HCT116 (cell line): ENCODE results near the gene ZNF165. TPM values are rescaled to one million over a fixed set of nuclear protein-coding genes. Genes with fewer than 3 reads are reported as not detected.

ENCODE experiments used
- ATAC-seq: fragments of 200-7000 bp; cut with Tn5 transposase; 2 replicates; pipeline ENCODE4 v1.9.1; 2020; ENCODE audit warnings: mild to moderate bottlenecking, moderate library complexity
- BruUV-seq: library from RNA; stranded (reverse); fragments of 400-500 nt; replicated peaks from 2 replicates; lab custom pipeline; 2021; lab: Mats Ljungman, UMichigan
- CTCF ChIA-PET: fragments of 300-600 bp; sonication (Branson Sonifier 250); formaldehyde crosslinking; loops from one replicate; lab custom pipeline; 2021; ENCODE audit warnings: antibody characterized with exemption; lab: Charles Lee
- POLR2A ChIA-PET: fragments of 300-600, 350-600 bp; sonication (Branson Sonifier 250); formaldehyde crosslinking; loops from one replicate; lab custom pipeline; 2021; ENCODE audit warnings: antibody characterized with exemption; lab: Charles Lee
- RAD21 ChIA-PET, 2 experiments: fragments of 300-600 bp; sonication (Branson Sonifier 250); formaldehyde crosslinking; loops; one replicate each; lab custom pipeline; 2023; ENCODE audit warnings: low total read pairs in 2 of 2; ENCODE audit not compliant: uncharacterized antibody in 2 of 2, unreplicated experiment in 2 of 2, low non-redundant PET in 1 of 2; lab: Charles Lee
- DNase-seq: peaks from one replicate; pipeline ENCODE4 v3.0.0-alpha.2; 2010; ENCODE audit warnings: low read depth, low spot score
- H2AFZ ChIP-seq: fragments of 200-600 bp; shearing (Covaris generic), sonication (generic); 2 replicates; pipeline ENCODE4 v1.6.1; 2017; ENCODE audit warnings: low read depth, mixed run types, mixed read lengths, antibody characterized with exemption, low read length; ENCODE audit not compliant: poor library complexity, severe bottlenecking
- H3K27ac ChIP-seq: 2 replicates; pipeline ENCODE4 v1.5.1; 2012; ENCODE audit warnings: low read depth, low read length
- H3K27me3 ChIP-seq: fragments of 200-600 bp; sonication (generic); 2 replicates; pipeline ENCODE4 v1.6.1; 2016; ENCODE audit warnings: mixed run types, low read length, mixed read lengths; ENCODE audit not compliant: insufficient read depth
- H3K36me3 ChIP-seq, 2 experiments: fragments of 200-500 bp in 1 of 2; fragments of 200-600 bp in 1 of 2; sonication (Bioruptor generic) in 1 of 2; sonication (generic) in 1 of 2; 2 replicates each; pipeline versions ENCODE4 v1.5.1 to v1.6.1; 2014 to 2016; ENCODE audit warnings: low read length in 2 of 2, inconsistent platforms in 1 of 2, mixed read lengths in 1 of 2, mixed run types in 1 of 2; ENCODE audit not compliant: insufficient read depth in 2 of 2, control insufficient read depth in 1 of 2
- H3K4me1 ChIP-seq, 2 experiments: fragments of 200-600 bp in 1 of 2; sonication (generic) in 1 of 2; 2 replicates each; pipeline versions ENCODE4 v1.5.1 to v1.6.1; 2012 to 2017; ENCODE audit warnings: low read length in 2 of 2, inconsistent platforms in 1 of 2, mild to moderate bottlenecking in 1 of 2, mixed read lengths in 1 of 2, mixed run types in 1 of 2, moderate library complexity in 1 of 2; ENCODE audit not compliant: insufficient read depth in 2 of 2, control insufficient read depth in 1 of 2
- H3K4me2 ChIP-seq: fragments of 200-600 bp; sonication (generic); 2 replicates; pipeline ENCODE4 v1.6.1; 2017; ENCODE audit warnings: mixed run types, low read length, mixed read lengths
- H3K4me3 ChIP-seq, 2 experiments: fragments of 200-600 bp in 1 of 2; sonication (generic) in 1 of 2; replicated peaks in 1 of 2; 2 replicates each; pipeline ENCODE4 v1.5.1; 2011 to 2016; ENCODE audit warnings: low read length in 2 of 2, control low read depth in 1 of 2, low read depth in 1 of 2, mild to moderate bottlenecking in 1 of 2, mixed read lengths in 1 of 2, mixed run types in 1 of 2
- H3K79me2 ChIP-seq: fragments of 200-600 bp; sonication (generic); 2 replicates; pipeline ENCODE4 v1.6.1; 2017; ENCODE audit warnings: mild to moderate bottlenecking, mixed run types, low read length, moderate library complexity, mixed read lengths; ENCODE audit not compliant: insufficient read depth
- H3K9ac ChIP-seq: fragments of 200-600 bp; sonication (generic); 2 replicates; pipeline ENCODE4 v1.6.1; 2016; ENCODE audit warnings: low read length, mixed read lengths
- H3K9me2 ChIP-seq: fragments of 200-600 bp; sonication (generic), shearing (Covaris generic); 2 replicates; pipeline ENCODE4 v1.6.1; 2017; ENCODE audit warnings: mixed run types, mild to moderate bottlenecking, moderate library complexity; ENCODE audit not compliant: insufficient read depth
- H3K9me3 ChIP-seq, 2 experiments: fragments of 200-500 bp in 1 of 2; fragments of 200-600 bp in 1 of 2; sonication (Bioruptor generic) in 1 of 2; sonication (generic) in 1 of 2; 2 replicates each; pipeline ENCODE4 v1.6.1; 2014 to 2017; ENCODE audit warnings: low read length in 2 of 2, mixed read lengths in 2 of 2, inconsistent platforms in 1 of 2, low read depth in 1 of 2, mild to moderate bottlenecking in 1 of 2, mixed run types in 1 of 2, moderate library complexity in 1 of 2; ENCODE audit not compliant: control insufficient read depth in 1 of 2, insufficient read depth in 1 of 2
- H4K20me1 ChIP-seq: fragments of 200-600 bp; sonication (generic), shearing (Covaris generic); 2 replicates; pipeline ENCODE4 v1.6.1; 2017; ENCODE audit warnings: mixed run types, mild to moderate bottlenecking, moderate library complexity; ENCODE audit not compliant: insufficient read depth
- CEBPB ChIP-seq: IDR thresholded peaks from 2 replicates; pipeline ENCODE4 v1.6.1; 2012; ENCODE audit warnings: low read depth
- EGR1 ChIP-seq: IDR thresholded peaks from 2 replicates; pipeline ENCODE4 v1.6.1; 2012; ENCODE audit warnings: low read depth
- EZH2 ChIP-seq: fragments of 200-600 bp; sonication (generic); IDR thresholded peaks from 2 replicates; pipeline ENCODE4 v1.6.1; 2017; ENCODE audit warnings: antibody characterized with exemption, mixed run types
- JUND ChIP-seq: IDR thresholded peaks from 2 replicates; pipeline ENCODE4 v1.6.1; 2012
- POLR2A ChIP-seq: IDR thresholded peaks from 2 replicates; pipeline ENCODE4 v1.7.0; 2011; ENCODE audit warnings: borderline replicate concordance; ENCODE audit not compliant: insufficient read depth, insufficient read length; ENCODE audit errors: extremely low read depth
- POLR2AphosphoS5 ChIP-seq: IDR thresholded peaks from 2 replicates; pipeline ENCODE4 v1.6.1; 2011; ENCODE audit warnings: mild to moderate bottlenecking, low read depth, low read length, moderate library complexity
- RAD21 ChIP-seq: IDR thresholded peaks from 2 replicates; pipeline ENCODE4 v1.6.1; 2012; ENCODE audit warnings: low read depth, mild to moderate bottlenecking
- SIN3A ChIP-seq: IDR thresholded peaks from 2 replicates; pipeline ENCODE4 v1.6.1; 2012; ENCODE audit warnings: low read depth
- SP1 ChIP-seq: IDR thresholded peaks from 2 replicates; pipeline ENCODE4 v1.6.1; 2012; ENCODE audit warnings: low read depth
- YY1 ChIP-seq: IDR thresholded peaks from 2 replicates; pipeline ENCODE4 v1.6.1; 2011; ENCODE audit warnings: low read length, low read depth, moderate library complexity, mild to moderate bottlenecking; ENCODE audit not compliant: insufficient replicate concordance; ENCODE audit errors: extremely low read depth
- intact Hi-C: fragments of 100-400 bp; cut with micrococcal nuclease; formaldehyde crosslinking; loops from 2 replicates; pipeline ENCODE4 v1.10.0; 2022
- total RNA-seq: library from RNA; stranded (reverse); gene quantifications from one replicate; pipeline ENCODE4 v1.2.1, GENCODE V29; 2021; ENCODE audit not compliant: unreplicated experiment
- TF ChIP-seq, protein P1 (sequence below): IDR thresholded peaks from 2 replicates; pipeline ENCODE4 v1.6.1; 2012
- TF ChIP-seq, protein P2 (sequence below): IDR thresholded peaks from 2 replicates; pipeline ENCODE4 v1.6.1; 2012
- TF ChIP-seq, protein P3 (sequence below): IDR thresholded peaks from 2 replicates; pipeline ENCODE4 v1.6.1; 2011; ENCODE audit warnings: mild to moderate bottlenecking, low read length, moderate library complexity; ENCODE audit not compliant: insufficient replicate concordance; ENCODE audit errors: extremely low read depth

ZNF165 gene
- total RNA-seq, 1 experiment from 2014 or later: 11.2 TPM

DNA sequence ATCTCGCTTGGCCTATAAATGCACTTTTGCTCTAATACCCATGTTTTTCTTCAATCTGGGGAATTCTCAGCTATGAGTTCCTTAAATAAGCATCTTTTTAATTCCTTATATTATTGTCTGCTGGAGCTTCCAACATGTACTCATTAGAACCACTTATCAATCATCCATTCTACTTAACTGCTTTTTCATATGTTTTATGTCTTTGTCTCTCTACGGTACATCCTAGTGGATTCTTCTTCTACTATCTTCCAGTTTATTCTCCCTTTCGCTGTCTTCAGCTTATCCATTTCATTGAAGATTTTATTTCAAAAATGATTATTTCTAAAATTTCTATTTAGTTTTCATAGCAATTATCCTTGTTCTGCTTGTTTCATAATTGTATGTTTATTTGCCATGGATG lies 31.6 kb downstream of the ZNF165 start (continued):
- TF ChIP-seq RAD21: no peak
- TF ChIP-seq CEBPB: no peak
- no peak for TF ChIP-seq JUND
- TF ChIP-seq, protein P1, sequence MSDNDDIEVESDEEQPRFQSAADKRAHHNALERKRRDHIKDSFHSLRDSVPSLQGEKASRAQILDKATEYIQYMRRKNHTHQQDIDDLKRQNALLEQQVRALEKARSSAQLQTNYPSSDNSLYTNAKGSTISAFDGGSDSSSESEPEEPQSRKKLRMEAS: no peak
- TF ChIP-seq SIN3A: no peak
- no peak for TF ChIP-seq SP1
- no peak for TF ChIP-seq EZH2
- TF ChIP-seq EGR1: no peak
- no peak for TF ChIP-seq YY1
- TF ChIP-seq, all 23 proteins: peak for 0

DNA sequence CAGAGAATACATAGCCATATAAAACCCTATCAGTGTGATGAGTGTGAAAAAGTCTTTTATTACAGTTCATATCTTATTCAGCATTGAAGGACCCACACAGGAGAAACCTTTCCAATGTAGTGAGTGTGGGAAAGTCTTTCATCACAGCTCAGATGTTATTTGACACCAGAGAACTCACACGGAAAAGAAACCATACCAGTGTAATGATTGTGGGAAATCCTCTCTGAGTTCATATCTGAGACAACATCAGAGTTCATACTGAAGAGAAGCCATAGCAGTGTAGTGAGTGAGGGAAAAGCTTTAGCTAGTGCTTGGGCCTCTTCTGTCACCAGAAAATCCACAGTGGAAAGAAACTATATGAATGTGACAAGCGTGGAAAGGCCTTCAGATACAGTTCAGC lies 35.4 kb downstream of the ZNF165 start:
- CTCF ChIA-PET: no interaction called here

More for the DNA sequence above, 35.4 kb downstream of the ZNF165 start:
- H3K4me1 ChIP-seq: no peaks in the 10 kb centered on the region
- no peak overlapping the region for H2AFZ ChIP-seq
- no peaks in the 10 kb centered on the region for H3K27me3 ChIP-seq
- H3K4me2 ChIP-seq: no peak overlapping the region
- no peaks in the 10 kb centered on the region for H3K9me3 ChIP-seq
- RAD21 ChIA-PET: interaction anchor here in 1 of 2 experiments (0.7 kb wide), 1 partner anchor 32 kb away, joined by 3 read pairs; no protein-coding TSS in a partner anchor
- no peak overlapping the region for H3K27ac ChIP-seq
- TF ChIP-seq RAD21 (no peak), JUND (no peak), SP1 (no peak), POLR2A (no peak), POLR2AphosphoS5 (no peak), SIN3A (no peak)
- TF ChIP-seq, protein P2, sequence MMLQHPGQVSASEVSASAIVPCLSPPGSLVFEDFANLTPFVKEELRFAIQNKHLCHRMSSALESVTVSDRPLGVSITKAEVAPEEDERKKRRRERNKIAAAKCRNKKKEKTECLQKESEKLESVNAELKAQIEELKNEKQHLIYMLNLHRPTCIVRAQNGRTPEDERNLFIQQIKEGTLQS: no peak
- TF ChIP-seq, protein P3, sequence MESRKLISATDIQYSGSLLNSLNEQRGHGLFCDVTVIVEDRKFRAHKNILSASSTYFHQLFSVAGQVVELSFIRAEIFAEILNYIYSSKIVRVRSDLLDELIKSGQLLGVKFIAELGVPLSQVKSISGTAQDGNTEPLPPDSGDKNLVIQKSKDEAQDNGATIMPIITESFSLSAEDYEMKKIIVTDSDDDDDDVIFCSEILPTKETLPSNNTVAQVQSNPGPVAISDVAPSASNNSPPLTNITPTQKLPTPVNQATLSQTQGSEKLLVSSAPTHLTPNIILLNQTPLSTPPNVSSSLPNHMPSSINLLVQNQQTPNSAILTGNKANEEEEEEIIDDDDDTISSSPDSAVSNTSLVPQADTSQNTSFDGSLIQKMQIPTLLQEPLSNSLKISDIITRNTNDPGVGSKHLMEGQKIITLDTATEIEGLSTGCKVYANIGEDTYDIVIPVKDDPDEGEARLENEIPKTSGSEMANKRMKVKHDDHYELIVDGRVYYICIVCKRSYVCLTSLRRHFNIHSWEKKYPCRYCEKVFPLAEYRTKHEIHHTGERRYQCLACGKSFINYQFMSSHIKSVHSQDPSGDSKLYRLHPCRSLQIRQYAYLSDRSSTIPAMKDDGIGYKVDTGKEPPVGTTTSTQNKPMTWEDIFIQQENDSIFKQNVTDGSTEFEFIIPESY: no peak
- TF ChIP-seq, all 23 proteins: peak for 0
- no peak overlapping the region for H3K9ac ChIP-seq
- intact Hi-C loops: no loop called here
- H4K20me1 ChIP-seq: no peaks in the 10 kb centered on the region
- no TSS peak for BruUV-seq
- DNase-seq (no peak), ATAC-seq (no peak)
- peaks cover 10 to 15% of the 10 kb centered on the region in 2 experiments; a peak in 2 of 4 replicates for H3K36me3 ChIP-seq
- H3K9me2 ChIP-seq: no peaks in the 10 kb centered on the region
- H3K4me3 ChIP-seq: no peak overlapping the region
- POLR2A ChIA-PET: no interaction called here
- H3K79me2 ChIP-seq: no peaks in the 10 kb centered on the region
